Fibroblast of skin of left quadriceps (primary cell): ENCODE measurements around the gene TMEM8B.

ENCODE experiments used
- DNase-seq, 2 experiments: peaks; one replicate each; pipeline ENCODE4 v3.0.0-alpha.2; 2013; ENCODE audit warnings: low read depth in 2 of 2

Gene TMEM8B

GRCh38 chr9:35841645-35841900, 12.5 kb downstream of the TMEM8B start:
- no peak for DNase-seq

GRCh38 chr9:35842020-35842745, 13.2 kb downstream of the TMEM8B start:
- no peak for DNase-seq

- DNase-seq = no peak
Measured at GRCh38 chr9:35842795-35843194, 13.8 kb downstream of the TMEM8B start.

GRCh38 chr9:35844628-35845270, 15.7 kb downstream of the TMEM8B start:
- DNase-seq = peak; percentile 81 to 82

GRCh38 chr9:35845824-35846771, 17.1 kb downstream of the TMEM8B start:
- no peak for DNase-seq

- peak; percentile 41 to 44 for DNase-seq
Measured at GRCh38 chr9:35847792-35848572, 19.0 kb downstream of the TMEM8B start.

- DNase-seq = no peak
Measured at GRCh38 chr9:35852267-35852815, 23.3 kb downstream of the TMEM8B start.

GRCh38 chr9:35852876-35853865, 24.1 kb downstream of the TMEM8B start:
- DNase-seq = no peak

- no peak for DNase-seq
Measured at GRCh38 chr9:35854091-35854762, 25.2 kb downstream of the TMEM8B start.

- DNase-seq = no peak
Measured at GRCh38 chr9:35856206-35856605, 27.2 kb downstream of the TMEM8B start.

GRCh38 chr9:35856882-35857281, 27.9 kb downstream of the TMEM8B start:
- no peak for DNase-seq

GRCh38 chr9:35858458-35858857, 29.4 kb downstream of the TMEM8B start:
- DNase-seq = no peak

- DNase-seq = no peak
Measured at GRCh38 chr9:35859310-35859989, 30.4 kb downstream of the TMEM8B start.

GRCh38 chr9:35859990-35860339, 30.9 kb downstream of the TMEM8B start:
- DNase-seq = no peak

- no peak for DNase-seq
Measured at GRCh38 chr9:35861161-35861897, 32.3 kb downstream of the TMEM8B start.

- DNase-seq = no peak
Measured at GRCh38 chr9:35862328-35862727, 33.3 kb downstream of the TMEM8B start.

GRCh38 chr9:35863583-35863982, 34.6 kb downstream of the TMEM8B start:
- no peak for DNase-seq

GRCh38 chr9:35864695-35865255, 35.7 kb downstream of the TMEM8B start:
- no peak for DNase-seq
